GM12878 (cell line): ENCODE data around the gene WIPF2. TPM values are rescaled to one million over a fixed set of nuclear protein-coding genes. Genes with fewer than 3 reads are reported as not detected.
"Not testable (repeated sequence)": the region's sequence is repeated elsewhere in the genome, so short reads cannot be mapped to it uniquely, and the experiment has no call there.

Experiments used
- ATAC-seq: fragments of 200-7000 bp; cut with Tn5 transposase; 3 replicates; pipeline ENCODE4 v1.9.1; 2020; ENCODE audit warnings: mild to moderate bottlenecking, moderate library complexity
- BruUV-seq: library from RNA; stranded (reverse); fragments of 400-500 nt; replicated peaks from 2 replicates; lab custom pipeline; 2021; lab: Mats Ljungman, UMichigan
- CTCF ChIA-PET: fragments of 300-600 bp; sonication (Branson Sonifier 250); formaldehyde crosslinking; extraction: SDS; loops from one replicate; lab custom pipeline; 2021; ENCODE audit warnings: inconsistent platforms; lab: Yijun Ruan, JAX
- POLR2A ChIA-PET: fragments of 350-600 bp; formaldehyde crosslinking; extraction: SDS; loops from one replicate; lab custom pipeline; 2021; ENCODE audit warnings: inconsistent platforms; lab: Charles Lee
- RAD21 ChIA-PET: fragments of 300-600 bp; sonication (Branson Sonifier 250); formaldehyde crosslinking; loops from one replicate; lab custom pipeline; 2023; ENCODE audit warnings: antibody characterized with exemption; ENCODE audit not compliant: unreplicated experiment; lab: Charles Lee
- SMC1A ChIA-PET: fragments of 300-600 bp; sonication (Branson Sonifier 250); formaldehyde crosslinking; loops from one replicate; lab custom pipeline; 2023; ENCODE audit not compliant: unreplicated experiment, uncharacterized antibody; lab: Charles Lee
- DNase-seq: peaks from one replicate; pipeline ENCODE4 v3.0.0-alpha.2; 2011; ENCODE audit warnings: low read depth, low spot score
- FAIRE-seq: peaks from 3 replicates; lab custom pipeline; 2011; peaks lifted over from hg19 to GRCh38; lab: Jason Lieb, UNC
- H2AFZ ChIP-seq: 2 replicates; pipeline ENCODE4 v1.6.0; 2011; ENCODE audit warnings: low read depth, low read length, control low read depth; ENCODE audit not compliant: control insufficient read depth
- H3K27ac ChIP-seq: 2 replicates; pipeline ENCODE4 v1.5.1; 2011; ENCODE audit warnings: control low read depth; ENCODE audit not compliant: control insufficient read depth, insufficient read depth
- H3K27me3 ChIP-seq, 2 experiments: replicated peaks in 1 of 2; 2 replicates each; pipeline versions ENCODE4 v1.6.0 to v1.6.1; 2011; ENCODE audit warnings: low read length in 1 of 2; ENCODE audit not compliant: control insufficient read depth in 2 of 2, insufficient read depth in 2 of 2
- H3K36me3 ChIP-seq, 2 experiments: 2 replicates each; pipeline ENCODE4 v1.5.1; 2011; ENCODE audit warnings: low read length in 1 of 2; ENCODE audit not compliant: control insufficient read depth in 2 of 2, insufficient read depth in 2 of 2
- H3K4me1 ChIP-seq: 2 replicates; pipeline ENCODE4 v1.6.1; 2011; ENCODE audit warnings: mild to moderate bottlenecking, low read length, moderate library complexity, mixed read lengths; ENCODE audit not compliant: control insufficient read depth, insufficient read depth
- H3K4me2 ChIP-seq: 2 replicates; pipeline ENCODE4 v1.6.0; 2011; ENCODE audit warnings: control low read depth; ENCODE audit not compliant: control insufficient read depth, insufficient read depth
- H3K4me3 ChIP-seq: fragments of 200-600 bp; sonication (generic); 2 replicates; pipeline ENCODE4 v1.5.1; 2016
- H3K79me2 ChIP-seq: 2 replicates; pipeline ENCODE4 v1.6.0; 2011; ENCODE audit warnings: low read length; ENCODE audit not compliant: control insufficient read depth, insufficient read depth
- H3K9ac ChIP-seq: 2 replicates; pipeline ENCODE4 v1.8.0; 2011; ENCODE audit warnings: low read length, control low read depth, mixed read lengths; ENCODE audit not compliant: control insufficient read depth, insufficient read depth
- H3K9me3 ChIP-seq: replicated peaks from 3 replicates; pipeline ENCODE4 v1.5.1; 2011; ENCODE audit warnings: mild to moderate bottlenecking, low read length; ENCODE audit not compliant: control insufficient read depth, insufficient read depth
- H4K20me1 ChIP-seq: 2 replicates; pipeline ENCODE4 v1.6.0; 2011; ENCODE audit not compliant: control insufficient read depth, insufficient read depth
- BMI1 ChIP-seq: fragments of 450-650 bp; IDR thresholded peaks from 2 replicates; pipeline ENCODE4 v1.6.1; 2016; ENCODE audit warnings: mild to moderate bottlenecking, moderate library complexity, borderline replicate concordance
- DPF2 ChIP-seq: fragments of 450-650 bp; IDR thresholded peaks from 2 replicates; pipeline ENCODE4 v1.6.1; 2017; ENCODE audit warnings: mild to moderate bottlenecking
- FOS ChIP-seq: IDR thresholded peaks from 3 replicates; pipeline ENCODE4 v1.6.1; 2011; ENCODE audit warnings: borderline replicate concordance; ENCODE audit not compliant: insufficient read length; ENCODE audit errors: extremely low read depth
- JUNB ChIP-seq: IDR thresholded peaks from 2 replicates; pipeline ENCODE4 v1.6.1; 2016; ENCODE audit warnings: antibody characterized with exemption, mild to moderate bottlenecking
- NRF1 ChIP-seq: conservative IDR thresholded peaks from 2 replicates; pipeline ENCODE4 v1.6.1; 2011; ENCODE audit warnings: mild to moderate bottlenecking, low read depth, low read length, improper control_type of control experiment
- PML ChIP-seq: IDR thresholded peaks from 2 replicates; pipeline ENCODE4 v1.6.1; 2012; ENCODE audit warnings: low read length, inconsistent platforms
- SMAD1 ChIP-seq: fragments of 450-650 bp; IDR thresholded peaks from 2 replicates; pipeline ENCODE4 v1.6.1; 2018; ENCODE audit warnings: mild to moderate bottlenecking, low read depth; ENCODE audit not compliant: partially characterized antibody
- WGBS: methylation state at CpG from one replicate; pipeline ENCODE4 v1.1.6; 2016; ENCODE audit warnings: low lambda C conversion rate; ENCODE audit not compliant: insufficient replicate concordance, insufficient coverage; ENCODE audit errors: missing lambda C conversion rate; 5-methylcytosine and 5-hydroxymethylcytosine counted together
- in situ Hi-C: fragments of 300-500 bp; cut with MboI; formaldehyde crosslinking; loops from 9 replicates; pipeline ENCODE4 v1.14.3; 2018; ENCODE audit warnings: mixed read lengths
- intact Hi-C: fragments of 100-400 bp; cut with micrococcal nuclease; formaldehyde crosslinking; loops from one replicate; pipeline ENCODE4 v1.14.2; 2022; ENCODE audit not compliant: unreplicated experiment
- polyA plus RNA-seq, 11 experiments: library from polyadenylated mRNA; depleted of rRNA in 4 of 11; unstranded in 6 of 11; stranded (reverse) in 5 of 11; fragments of >200 nt; fragmentation: Nextera tagmentation in 4 of 11; fragmentation: Illumina TruSeq in 1 of 11; extraction: Ambion mirVana in 4 of 11; extraction: Trizol in 1 of 11; gene quantifications; 1 replicate in 1 of 11; 2 replicates in 10 of 11; pipeline versions ENCODE4 v1.2.1 to v1.2.3, GENCODE V29; 2011 to 2016; ENCODE audit warnings: inconsistent platforms in 2 of 11, missing spikeins in 2 of 11, low read depth in 1 of 11
- total RNA-seq, 4 experiments: library from RNA; depleted of rRNA in 3 of 4; stranded (reverse); fragments of >200 nt in 3 of 4; fragmentation: Illumina TruSeq in 1 of 4; extraction: Trizol in 1 of 4; gene quantifications; 2 replicates each; pipeline versions ENCODE4 v1.2.1 to v1.2.3, GENCODE V29; 2013 to 2021
- TF ChIP-seq, protein P1 (sequence below): IDR thresholded peaks from 2 replicates; pipeline ENCODE4 v1.6.1; 2011; ENCODE audit warnings: low read depth, mild to moderate bottlenecking, low read length, moderate library complexity, borderline replicate concordance; ENCODE audit errors: extremely low read depth
- TF ChIP-seq, protein P2 (sequence below): fragments of 450-650 bp; IDR thresholded peaks from 2 replicates; pipeline ENCODE4 v1.6.1; 2016; ENCODE audit warnings: mild to moderate bottlenecking
- TF ChIP-seq, protein P3 (sequence below): fragments of 450-650 bp; IDR thresholded peaks from 2 replicates; pipeline ENCODE4 v1.6.1; 2014; ENCODE audit warnings: mild to moderate bottlenecking

WIPF2 gene
- total and polyA plus RNA-seq, 10 of the 15 experiments (the other 5 are each of a cell fraction or from before 2014, with no cell fraction given), result 4.2 to 20.8 (median 7.1) TPM

DNA sequence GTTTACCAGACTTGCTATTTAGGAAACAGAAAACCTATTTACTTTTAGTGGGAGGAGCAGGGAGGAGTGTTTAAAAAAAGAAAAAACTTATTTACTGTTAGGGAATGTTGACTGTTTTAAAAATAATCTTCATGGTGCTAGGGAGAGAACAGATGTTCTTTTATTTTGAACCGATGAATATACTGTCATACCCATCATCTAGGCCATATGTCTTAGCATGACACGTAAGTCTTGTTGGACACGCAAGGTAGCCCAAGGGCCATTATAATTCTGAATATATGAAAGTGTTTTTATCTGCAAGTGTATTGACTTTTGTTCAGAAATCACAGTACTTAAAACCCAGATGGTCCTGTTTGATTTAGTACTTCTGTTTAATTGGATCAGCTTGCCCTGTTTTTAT, 11.6 kb downstream of the WIPF2 start:
- TF ChIP-seq SMAD1 (no peak), BMI1 (no peak), DPF2 (no peak), NRF1 (no peak), PML (no peak), FOS (no peak), JUNB (no peak)
- TF ChIP-seq, protein P1, sequence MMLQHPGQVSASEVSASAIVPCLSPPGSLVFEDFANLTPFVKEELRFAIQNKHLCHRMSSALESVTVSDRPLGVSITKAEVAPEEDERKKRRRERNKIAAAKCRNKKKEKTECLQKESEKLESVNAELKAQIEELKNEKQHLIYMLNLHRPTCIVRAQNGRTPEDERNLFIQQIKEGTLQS, result no peak
- TF ChIP-seq, protein P2, sequence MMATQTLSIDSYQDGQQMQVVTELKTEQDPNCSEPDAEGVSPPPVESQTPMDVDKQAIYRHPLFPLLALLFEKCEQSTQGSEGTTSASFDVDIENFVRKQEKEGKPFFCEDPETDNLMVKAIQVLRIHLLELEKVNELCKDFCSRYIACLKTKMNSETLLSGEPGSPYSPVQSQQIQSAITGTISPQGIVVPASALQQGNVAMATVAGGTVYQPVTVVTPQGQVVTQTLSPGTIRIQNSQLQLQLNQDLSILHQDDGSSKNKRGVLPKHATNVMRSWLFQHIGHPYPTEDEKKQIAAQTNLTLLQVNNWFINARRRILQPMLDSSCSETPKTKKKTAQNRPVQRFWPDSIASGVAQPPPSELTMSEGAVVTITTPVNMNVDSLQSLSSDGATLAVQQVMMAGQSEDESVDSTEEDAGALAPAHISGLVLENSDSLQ, result no peak
- TF ChIP-seq, protein P3, sequence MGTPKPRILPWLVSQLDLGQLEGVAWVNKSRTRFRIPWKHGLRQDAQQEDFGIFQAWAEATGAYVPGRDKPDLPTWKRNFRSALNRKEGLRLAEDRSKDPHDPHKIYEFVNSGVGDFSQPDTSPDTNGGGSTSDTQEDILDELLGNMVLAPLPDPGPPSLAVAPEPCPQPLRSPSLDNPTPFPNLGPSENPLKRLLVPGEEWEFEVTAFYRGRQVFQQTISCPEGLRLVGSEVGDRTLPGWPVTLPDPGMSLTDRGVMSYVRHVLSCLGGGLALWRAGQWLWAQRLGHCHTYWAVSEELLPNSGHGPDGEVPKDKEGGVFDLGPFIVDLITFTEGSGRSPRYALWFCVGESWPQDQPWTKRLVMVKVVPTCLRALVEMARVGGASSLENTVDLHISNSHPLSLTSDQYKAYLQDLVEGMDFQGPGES, result no peak
- POLR2A ChIA-PET, result interaction anchor here (0.9 to 1.3 kb wide), 2 partner anchors 13 to 22 kb away, joined by 4 to 8 read pairs; no protein-coding TSS in a partner anchor
- ATAC-seq, result no peak
- TSS peak; percentile 54 for BruUV-seq
- Histone ChIP-seq H2AFZ (no peak overlapping the region), H3K36me3 (peaks cover 0 to 3% of the 10 kb centered on the region in 2 experiments; a peak in 3 of 4 replicates), H3K27me3 (no peaks in the 10 kb centered on the region), H3K79me2 (peaks cover 3% of the 10 kb centered on the region), H3K9ac (no peak overlapping the region), H3K9me3 (no peaks in the 10 kb centered on the region), H3K27ac (no peak overlapping the region), H3K4me2 (no peak overlapping the region), H3K4me3 (no peak overlapping the region), H3K4me1 (no peaks in the 10 kb centered on the region), H4K20me1 (no peaks in the 10 kb centered on the region)
- 97% methylated on average over 3 of the region's 3 CpGs for WGBS
- FAIRE-seq, result no peak
- no peak for DNase-seq
- CTCF ChIA-PET, result interaction anchor here (0.9 to 1.5 kb wide), 3 partner anchors 10 to 118 kb away, joined by 3 to 7 read pairs (median 4); no protein-coding TSS in a partner anchor
- RAD21 ChIA-PET, result no interaction called here
- SMC1A ChIA-PET, result no interaction called here
- intact Hi-C loops (no loop called here), in situ Hi-C loops (no loop called here)

DNA sequence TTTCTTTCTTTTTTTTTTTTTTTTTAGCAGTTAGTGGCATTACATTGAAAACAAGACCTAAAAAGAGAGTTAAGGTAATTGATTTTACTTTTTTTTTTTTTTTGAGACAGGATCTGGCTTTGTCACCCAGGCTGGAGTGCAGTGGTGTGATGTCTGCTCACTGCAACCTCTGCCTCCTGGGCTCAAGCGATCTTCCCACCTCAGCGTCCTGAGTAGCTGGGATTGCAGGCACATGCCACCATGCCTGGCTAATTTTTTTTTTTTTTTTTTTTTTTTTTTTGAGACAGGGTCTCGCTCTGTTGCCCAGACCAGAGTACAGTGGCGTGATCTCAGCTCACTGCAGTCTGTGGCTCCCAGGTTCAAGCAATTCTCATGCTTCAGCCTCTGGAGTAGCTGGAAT, 12.8 kb downstream of the WIPF2 start:
- H3K9me3 ChIP-seq, in situ Hi-C loops, H3K4me1 ChIP-seq, RAD21 ChIA-PET, H3K4me3 ChIP-seq, ATAC-seq, H3K4me2 ChIP-seq, FAIRE-seq, H3K9ac ChIP-seq, H3K27ac ChIP-seq, H2AFZ ChIP-seq, H3K79me2 ChIP-seq, H4K20me1 ChIP-seq, H3K27me3 ChIP-seq, H3K36me3 ChIP-seq, intact Hi-C loops, BruUV-seq, DNase-seq: not testable (repeated sequence)
- 89% methylated on average over 3 of the region's 4 CpGs for WGBS
- SMC1A ChIA-PET, result interaction anchor here (1.4 kb wide), 2 partner anchors 13 to 119 kb away, joined by 3 to 5 read pairs; partner anchors contain the start of gene WIPF2
- POLR2A ChIA-PET, result interaction anchor here (0.7 kb wide), 1 partner anchor 34 kb away, joined by 5 read pairs; no protein-coding TSS in a partner anchor
- CTCF ChIA-PET, result interaction anchor here (0.8 to 1.7 kb wide), 2 partner anchors 11 to 13 kb away, joined by 3 read pairs; partner anchors contain the start of gene WIPF2
